Measurements from ENCODE around the gene ASIC1.

- TF ChIP-seq CTCF (IDR thresholded peaks at IDR 0.05) (no peak), POLR2AphosphoS5 (IDR thresholded peaks at IDR 0.05) (no peak), POLR2A (IDR thresholded peaks at IDR 0.05) (no peak), EP300 (IDR thresholded peaks at IDR 0.05) (no peak)
Observed at GRCh38 chr12:50104417-50105366, 47.3 kb downstream of the ASIC1 start.
